Activated CD4-positive, alpha-beta memory T cell treated with anti-CD3 and anti-CD28 coated beads for 36 hours (primary cell): ENCODE results near the gene PRCD. TPM values are rescaled to one million over a fixed set of nuclear protein-coding genes. Genes with fewer than 3 reads are reported as not detected.

Experiments used
- CTCF ChIA-PET: fragments of 350-600 bp; sonication (Branson Sonifier 250); formaldehyde crosslinking; loops from one replicate; lab custom pipeline; 2021; ENCODE audit warnings: antibody characterized with exemption, inconsistent platforms; lab: Charles Lee
- POLR2A ChIA-PET: fragments of 350-600 bp; sonication (Branson Sonifier 250); formaldehyde crosslinking; loops from one replicate; lab custom pipeline; 2021; ENCODE audit warnings: antibody characterized with exemption; lab: Charles Lee
- DNase-seq: peaks from one replicate; pipeline ENCODE4 v3.0.0-alpha.2; 2020
- H3K27ac Mint-ChIP-seq: one replicate; pipeline ENCODE4 v1.8.0; 2021; ENCODE audit warnings: mixed read lengths
- H3K27me3 Mint-ChIP-seq: one replicate; pipeline ENCODE4 v1.8.0; 2021; ENCODE audit warnings: mixed read lengths
- H3K36me3 Mint-ChIP-seq: one replicate; pipeline ENCODE4 v1.8.0; 2021; ENCODE audit warnings: mixed read lengths
- H3K4me1 Mint-ChIP-seq: one replicate; pipeline ENCODE4 v1.8.0; 2021; ENCODE audit warnings: low read depth, mixed read lengths
- H3K4me3 Mint-ChIP-seq: one replicate; pipeline ENCODE4 v1.8.0; 2021; ENCODE audit warnings: mild to moderate bottlenecking, mixed read lengths
- H3K9me3 Mint-ChIP-seq: one replicate; pipeline ENCODE4 v1.8.0; 2021; ENCODE audit warnings: mixed read lengths
- intact Hi-C: fragments of 100-400 bp; cut with micrococcal nuclease; formaldehyde crosslinking; loops from one replicate; pipeline ENCODE4 v1.15.1; 2023
- total RNA-seq, 2 experiments: library from RNA; stranded (reverse); gene quantifications; one replicate each; pipeline ENCODE4 v1.2.3, GENCODE V29; 2021

PRCD gene
- total RNA-seq, 2 experiments from 2014 or later: not detected

DNA sequence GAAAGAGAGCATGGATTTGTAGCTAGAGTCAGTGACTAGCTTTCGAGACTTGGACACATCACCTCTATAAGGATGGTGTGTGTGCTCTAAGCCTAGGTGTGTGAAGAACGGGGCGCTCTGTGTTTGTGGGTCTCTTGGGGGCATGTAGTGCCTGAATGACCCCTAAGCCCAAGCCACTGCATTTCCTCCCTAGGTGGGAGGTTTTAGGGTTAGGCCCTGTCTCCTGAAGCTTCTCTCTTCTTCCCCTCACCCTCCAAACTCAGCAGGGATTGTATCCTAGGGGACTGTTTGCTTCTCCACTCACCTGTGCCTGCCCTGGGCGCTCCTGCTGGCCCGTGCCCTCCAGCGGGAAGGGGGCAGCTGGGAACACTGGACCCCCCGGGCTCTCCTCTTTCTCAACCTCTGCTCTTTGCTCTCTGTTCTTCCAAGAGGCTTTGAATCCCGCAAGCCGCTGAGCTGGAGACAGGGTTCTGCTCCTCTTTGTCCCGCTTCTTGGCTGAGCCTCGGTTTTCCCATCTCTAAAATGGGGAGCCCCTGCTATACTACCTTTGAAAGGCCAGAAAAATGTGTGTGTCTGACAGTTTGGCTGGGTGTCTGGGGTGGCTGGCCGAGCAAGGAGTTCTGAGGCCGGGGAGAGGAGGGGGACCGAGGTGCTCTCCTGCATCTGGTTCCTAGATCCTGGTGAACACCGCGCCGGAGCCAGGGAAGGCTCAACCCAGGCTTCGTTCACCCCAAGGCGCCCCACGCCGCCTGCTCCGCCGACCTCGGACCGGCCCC lies 3.1 kb upstream of the PRCD start:
- no peaks in the 10 kb centered on the region for H3K9me3 Mint-ChIP-seq
- intact Hi-C loops: no loop called here
- H3K27me3 Mint-ChIP-seq: peaks cover 32% of the 10 kb centered on the region
- CTCF ChIA-PET: interaction anchor here (0.7 to 1.9 kb wide), 3 partner anchors 13 to 358 kb away, joined by 3 to 8 read pairs (median 5); no protein-coding TSS in a partner anchor
- POLR2A ChIA-PET: interaction anchor here (0.9 to 1.5 kb wide), 2 partner anchors 9 to 21 kb away, joined by 3 read pairs; no protein-coding TSS in a partner anchor
- no peaks in the 10 kb centered on the region for H3K4me1 Mint-ChIP-seq
- DNase-seq: no peak
- no peak overlapping the region for H3K4me3 Mint-ChIP-seq
- H3K27ac Mint-ChIP-seq: no peak overlapping the region
- no peaks in the 10 kb centered on the region for H3K36me3 Mint-ChIP-seq

- Mint-ChIP-seq H3K9me3 (no peaks in the 10 kb centered on the region), H3K4me3 (no peak overlapping the region), H3K4me1 (no peaks in the 10 kb centered on the region), H3K27ac (no peak overlapping the region), H3K27me3 (peaks cover 35% of the 10 kb centered on the region), H3K36me3 (no peaks in the 10 kb centered on the region)
- CTCF ChIA-PET: interaction anchor here (1.5 to 1.9 kb wide), 2 partner anchors 14 to 87 kb away, joined by 5 to 8 read pairs; no protein-coding TSS in a partner anchor
- POLR2A ChIA-PET: interaction anchor here (1.5 kb wide), 1 partner anchor 8 kb away, joined by 3 read pairs; no protein-coding TSS in a partner anchor
- intact Hi-C loops: no loop called here
- no peak for DNase-seq
Observed at GRCh38 chr17:76537288-76537577, 2.6 kb upstream of the PRCD start.

GRCh38 chr17:76537578-76538280 lies 2.1 kb upstream of the PRCD start, which contains the start of gene CYGB:
Gene CYGB (minus strand): TSS chr17:76537709. CDS start chr17:76537542, 167 bp downstream.
- no peak within 1 kb of the TSS for H3K4me3 Mint-ChIP-seq
- POLR2A ChIA-PET: no interaction called here

GRCh38 chr17:76538281-76538931 lies 1.4 kb upstream of the PRCD start:
- H3K27me3 Mint-ChIP-seq: peaks cover 39% of the 10 kb centered on the region
- POLR2A ChIA-PET: interaction anchor here (0.5 kb wide), 1 partner anchor 270 kb away, joined by 3 read pairs; no protein-coding TSS in a partner anchor
- CTCF ChIA-PET: interaction anchor here (0.5 to 1.2 kb wide), 2 partner anchors 8 to 15 kb away, joined by 3 read pairs; no protein-coding TSS in a partner anchor
- DNase-seq: no peak
- no peaks in the 10 kb centered on the region for H3K9me3 Mint-ChIP-seq
- no peaks in the 10 kb centered on the region for H3K36me3 Mint-ChIP-seq
- H3K27ac Mint-ChIP-seq: no peak overlapping the region
- H3K4me1 Mint-ChIP-seq: no peaks in the 10 kb centered on the region
- intact Hi-C loops: no loop called here
- H3K4me3 Mint-ChIP-seq: no peak overlapping the region

More at GRCh38 chr17:76537578-76538280, 2.1 kb upstream of the PRCD start, which contains the start of gene CYGB:
- DNase-seq: no peak
- Mint-ChIP-seq H3K4me1 (no peaks in the 10 kb centered on the region), H3K9me3 (no peaks in the 10 kb centered on the region), H3K36me3 (no peaks in the 10 kb centered on the region), H3K27ac (no peak within 1 kb of the TSS), H3K27me3 (peaks cover 37% of the 10 kb centered on the region)
- CTCF ChIA-PET: interaction anchor here (1.5 kb wide), 1 partner anchor 86 kb away, joined by 5 read pairs; no protein-coding TSS in a partner anchor
- intact Hi-C loops: no loop called here

- no peak for DNase-seq
- Mint-ChIP-seq H3K9me3 (no peaks in the 10 kb centered on the region), H3K27me3 (peaks cover 43% of the 10 kb centered on the region), H3K4me1 (no peaks in the 10 kb centered on the region), H3K27ac (no peak overlapping the region), H3K36me3 (no peaks in the 10 kb centered on the region), H3K4me3 (no peak overlapping the region)
- ChIA-PET CTCF (interaction anchor here (0.5 to 1.9 kb wide), 4 partner anchors 9 to 19 kb away, joined by 3 to 9 read pairs (median 3); no protein-coding TSS in a partner anchor), POLR2A (interaction anchor here (0.5 kb wide), 1 partner anchor 270 kb away, joined by 3 read pairs; no protein-coding TSS in a partner anchor)
- intact Hi-C loops: no loop called here
Observed at GRCh38 chr17:76538941-76539570, 788 bp upstream of the PRCD start.

DNA sequence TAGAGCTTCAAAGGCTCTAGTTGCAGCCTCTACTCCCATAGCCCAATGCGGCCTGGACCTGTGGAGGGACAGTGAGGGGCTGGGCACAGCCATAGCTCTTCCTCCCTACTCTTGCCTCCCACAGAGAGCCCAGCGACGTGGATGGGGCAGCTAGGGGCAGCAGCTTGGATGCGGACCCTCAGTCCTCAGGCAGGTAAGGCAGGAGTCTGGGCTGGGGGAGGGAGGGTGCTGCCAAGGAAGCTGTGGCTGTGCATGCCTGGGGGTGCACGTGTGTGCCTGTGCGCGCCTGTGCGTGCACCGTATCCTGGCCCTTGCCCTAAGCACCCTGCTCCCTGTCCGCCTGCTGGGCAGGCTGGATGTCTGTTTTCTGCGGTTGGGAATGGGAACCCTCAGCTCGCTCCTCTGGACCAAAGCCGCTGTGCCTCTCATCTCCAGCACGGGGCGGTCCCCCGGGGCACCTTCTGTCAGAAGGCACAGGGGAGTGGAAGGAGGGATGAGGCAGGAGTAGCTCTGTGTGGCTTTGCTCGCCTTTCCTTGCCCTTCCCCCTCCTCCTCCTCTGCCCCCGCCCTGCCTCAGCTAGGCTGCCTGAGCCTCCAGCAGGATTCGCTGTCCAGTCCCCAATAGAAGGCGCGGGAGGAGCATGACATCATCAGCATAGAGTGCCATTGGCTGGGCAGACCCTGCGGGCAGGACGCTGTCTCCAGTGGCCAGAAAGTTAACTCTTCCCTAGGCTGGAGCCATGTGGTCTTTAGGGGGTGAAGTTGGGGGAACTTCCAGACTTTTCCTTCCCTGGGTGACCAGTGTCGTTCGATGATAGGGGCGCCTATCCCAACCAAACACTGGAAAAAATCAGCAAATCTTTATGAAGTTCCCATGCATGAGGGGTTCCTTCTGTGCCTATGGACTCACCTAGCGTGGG lies 797 bp downstream of the PRCD start:
- H3K27me3 Mint-ChIP-seq: peaks cover 42% of the 10 kb centered on the region
- DNase-seq: peak; percentile 53
- H3K4me3 Mint-ChIP-seq: no peak overlapping the region
- intact Hi-C loops: no loop called here
- H3K9me3 Mint-ChIP-seq: no peaks in the 10 kb centered on the region
- POLR2A ChIA-PET: no interaction called here
- CTCF ChIA-PET: interaction anchor here (1.1 to 1.9 kb wide), 3 partner anchors 17 to 83 kb away, joined by 3 to 9 read pairs (median 5); no protein-coding TSS in a partner anchor
- H3K27ac Mint-ChIP-seq: no peak overlapping the region
- H3K4me1 Mint-ChIP-seq: no peaks in the 10 kb centered on the region
- no peaks in the 10 kb centered on the region for H3K36me3 Mint-ChIP-seq

DNA sequence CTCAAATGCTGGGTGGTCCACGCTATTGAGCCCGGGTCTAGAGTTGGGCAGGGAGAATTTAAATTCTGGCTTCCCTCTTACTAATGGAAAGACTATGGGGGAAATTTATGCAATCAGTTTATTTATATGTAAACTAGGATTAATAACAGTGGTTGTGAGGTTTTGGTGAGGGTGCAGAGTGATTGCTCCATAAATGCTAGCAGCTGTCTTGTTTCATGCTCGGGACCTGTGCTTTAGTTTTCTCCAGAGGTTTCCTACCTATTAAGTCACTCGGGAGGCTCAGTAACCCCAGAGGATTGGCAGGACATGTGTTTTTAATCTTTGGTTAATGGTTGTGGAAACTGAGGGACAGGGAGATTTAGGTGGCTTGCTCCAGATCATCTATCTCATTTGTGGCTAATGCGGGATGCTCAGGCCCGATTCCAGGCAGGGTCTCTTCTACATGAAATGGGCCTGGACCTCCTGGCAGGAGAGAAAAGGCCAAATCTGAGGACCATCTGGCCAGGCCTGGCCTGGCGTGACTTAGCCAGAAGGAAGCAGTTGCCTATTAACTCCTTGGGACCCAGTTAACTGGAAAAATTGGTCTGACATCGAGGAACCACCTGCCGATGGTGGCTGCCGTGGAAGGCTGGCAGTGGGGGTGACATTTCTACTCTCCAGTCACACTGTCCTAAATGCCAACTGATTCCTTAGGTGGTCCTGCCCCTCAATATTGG lies 2.1 kb downstream of the PRCD start:
- CTCF ChIA-PET: no interaction called here
- no peaks in the 10 kb centered on the region for H3K4me1 Mint-ChIP-seq
- DNase-seq: no peak
- intact Hi-C loops: no loop called here
- no peaks in the 10 kb centered on the region for H3K9me3 Mint-ChIP-seq
- H3K4me3 Mint-ChIP-seq: no peak overlapping the region
- peaks cover 39% of the 10 kb centered on the region for H3K27me3 Mint-ChIP-seq
- H3K36me3 Mint-ChIP-seq: no peaks in the 10 kb centered on the region
- POLR2A ChIA-PET: no interaction called here
- no peak overlapping the region for H3K27ac Mint-ChIP-seq

GRCh38 chr17:76542566-76542971 lies 2.7 kb downstream of the PRCD start:
- intact Hi-C loops: no loop called here
- POLR2A ChIA-PET: interaction anchor here (0.7 kb wide), 1 partner anchor 26 kb away, joined by 3 read pairs; no protein-coding TSS in a partner anchor
- Mint-ChIP-seq H3K4me3 (no peak overlapping the region), H3K4me1 (no peaks in the 10 kb centered on the region), H3K36me3 (no peaks in the 10 kb centered on the region), H3K9me3 (no peaks in the 10 kb centered on the region), H3K27ac (no peak overlapping the region), H3K27me3 (peaks cover 36% of the 10 kb centered on the region)
- CTCF ChIA-PET: no interaction called here
- DNase-seq: no peak

- POLR2A ChIA-PET: interaction anchor here (0.7 kb wide), 1 partner anchor 25 kb away, joined by 3 read pairs; no protein-coding TSS in a partner anchor
Observed at GRCh38 chr17:76542984-76543383, 3.1 kb downstream of the PRCD start.

DNA sequence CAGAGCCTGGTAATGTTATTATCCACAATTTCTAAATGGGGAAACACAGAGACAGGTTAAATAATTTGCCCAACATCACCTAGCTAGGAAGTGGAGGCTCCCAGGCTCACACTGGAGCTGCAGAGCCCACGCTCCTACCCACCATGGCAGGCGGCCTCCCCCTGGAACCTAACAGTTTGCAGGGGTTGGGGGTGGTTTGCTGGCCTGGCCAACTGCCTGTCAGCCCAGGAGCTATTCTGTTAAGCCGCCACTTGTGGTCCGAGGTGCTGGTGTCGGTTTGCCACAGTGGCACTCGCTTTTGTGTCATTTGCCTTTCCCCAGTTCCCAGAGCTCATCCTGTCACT lies 3.6 kb downstream of the PRCD start:
- no peak for DNase-seq
- Mint-ChIP-seq H3K4me3 (no peak overlapping the region), H3K9me3 (no peaks in the 10 kb centered on the region), H3K27ac (no peak overlapping the region), H3K36me3 (no peaks in the 10 kb centered on the region), H3K4me1 (no peaks in the 10 kb centered on the region), H3K27me3 (peaks cover 34% of the 10 kb centered on the region)
- intact Hi-C loops: no loop called here
- POLR2A ChIA-PET: no interaction called here
- CTCF ChIA-PET: interaction anchor here (4.3 kb wide), 1 partner anchor 20 kb away, joined by 36 read pairs; no protein-coding TSS in a partner anchor

More at GRCh38 chr17:76542984-76543383, 3.1 kb downstream of the PRCD start:
- H3K4me3 Mint-ChIP-seq: no peak overlapping the region
- intact Hi-C loops: no loop called here
- H3K36me3 Mint-ChIP-seq: no peaks in the 10 kb centered on the region
- H3K9me3 Mint-ChIP-seq: no peaks in the 10 kb centered on the region
- peaks cover 36% of the 10 kb centered on the region for H3K27me3 Mint-ChIP-seq
- no peak for DNase-seq
- no peaks in the 10 kb centered on the region for H3K4me1 Mint-ChIP-seq
- no peak overlapping the region for H3K27ac Mint-ChIP-seq
- CTCF ChIA-PET: interaction anchor here (4.3 kb wide), 1 partner anchor 20 kb away, joined by 36 read pairs; no protein-coding TSS in a partner anchor
